A673 (cell line): ENCODE measurements around the gene RC3H2. TPM values are rescaled to one million over a fixed set of nuclear protein-coding genes. Genes with fewer than 3 reads are reported as not detected.
"Not testable (repeated sequence)": the region's sequence is repeated elsewhere in the genome, so short reads cannot be mapped to it uniquely, and the experiment has no call there.

Experiments used
- BruUV-seq: library from RNA; stranded (reverse); fragments of 400-500 nt; replicated peaks from 2 replicates; lab custom pipeline; 2021; lab: Mats Ljungman, UMichigan
- CTCF ChIA-PET: fragments of 300-600 bp; sonication (Branson Sonifier 250); formaldehyde crosslinking; loops from one replicate; lab custom pipeline; 2022; ENCODE audit warnings: antibody characterized with exemption; lab: Charles Lee
- POLR2A ChIA-PET: fragments of 300-600 bp; sonication (Branson Sonifier 250); formaldehyde crosslinking; loops from one replicate; lab custom pipeline; 2022; ENCODE audit warnings: antibody characterized with exemption; ENCODE audit not compliant: low non-redundant PET; lab: Charles Lee
- DNase-seq: peaks from one replicate; pipeline ENCODE4 v3.0.0-alpha.2; 2015; ENCODE audit warnings: low spot score
- H3K27ac ChIP-seq: fragments of 200-600 bp; sonication (generic); 2 replicates; pipeline ENCODE4 v1.5.1; 2016; ENCODE audit warnings: mixed run types, low read depth, mild to moderate bottlenecking, mixed read lengths, antibody characterized with exemption, low read length; ENCODE audit not compliant: poor library complexity, severe bottlenecking
- H3K27me3 ChIP-seq: fragments of 200-600 bp; sonication (generic); replicated peaks from 2 replicates; pipeline ENCODE4 v1.6.1; 2017; ENCODE audit warnings: mixed run types, low read depth, mild to moderate bottlenecking, mixed read lengths, antibody characterized with exemption, low read length; ENCODE audit not compliant: insufficient read depth, poor library complexity
- H3K36me3 ChIP-seq: fragments of 200-600 bp; sonication (generic); 2 replicates; pipeline ENCODE4 v1.6.1; 2016; ENCODE audit warnings: mixed run types, mild to moderate bottlenecking, mixed read lengths, antibody characterized with exemption, low read length; ENCODE audit not compliant: insufficient read depth, poor library complexity, severe bottlenecking
- H3K4me1 ChIP-seq: fragments of 200-600 bp; sonication (generic); 2 replicates; pipeline ENCODE4 v1.6.1; 2017; ENCODE audit warnings: mixed run types, mild to moderate bottlenecking, mixed read lengths, antibody characterized with exemption, low read length; ENCODE audit not compliant: insufficient read depth, poor library complexity, severe bottlenecking
- H3K4me3 ChIP-seq: fragments of 200-600 bp; sonication (generic); 2 replicates; pipeline ENCODE4 v1.5.1; 2016; ENCODE audit warnings: low read depth, mixed run types, mild to moderate bottlenecking, mixed read lengths, low read length; ENCODE audit not compliant: poor library complexity, severe bottlenecking
- H3K9me3 ChIP-seq: fragments of 200-600 bp; sonication (generic); 2 replicates; pipeline ENCODE4 v1.6.1; 2016; ENCODE audit warnings: mixed run types, low read depth, mild to moderate bottlenecking, mixed read lengths, antibody characterized with exemption, low read length; ENCODE audit not compliant: poor library complexity, severe bottlenecking
- EZH2 ChIP-seq: fragments of 200-600 bp; sonication (generic); IDR thresholded peaks from 2 replicates; pipeline ENCODE4 v1.6.1; 2017; ENCODE audit warnings: borderline replicate concordance, low read depth, mild to moderate bottlenecking, mixed read lengths, antibody characterized with exemption, low read length; ENCODE audit not compliant: poor library complexity, severe bottlenecking
- intact Hi-C: fragments of 100-400 bp; cut with micrococcal nuclease; formaldehyde crosslinking; loops from one replicate; pipeline ENCODE4 v1.10.0; 2022; ENCODE audit not compliant: unreplicated experiment
- total RNA-seq: library from RNA; stranded (reverse); gene quantifications from 2 replicates; pipeline ENCODE4 v1.2.3, GENCODE V29; 2021
- TF ChIP-seq, protein P1 (sequence below): fragments of 300-800, 200-600 bp; sonication (generic); conservative IDR thresholded peaks from 2 replicates; pipeline ENCODE4 v1.5.1; 2017; ENCODE audit warnings: low read depth, mild to moderate bottlenecking, antibody characterized with exemption, low read length, moderate library complexity, mixed read lengths

The RC3H2 gene
- total RNA-seq, 1 experiment from 2014 or later = 71.1 TPM

GRCh38 chr9:122810306-122810946 is 94.7 kb downstream of the RC3H2 start:
- H3K9me3 ChIP-seq = no peaks in the 10 kb centered on the region
- no peaks in the 10 kb centered on the region for H3K36me3 ChIP-seq
- peak; percentile 86 for DNase-seq
- no peak overlapping the region for H3K4me3 ChIP-seq
- intact Hi-C loops = loop anchor here (1.0 to 10.0 kb wide), 5 partner anchors 345 to 711 kb away; no protein-coding TSS in a partner anchor
- ChIA-PET CTCF (interaction anchor here (0.8 to 1.4 kb wide), 3 partner anchors 312 to 711 kb away, joined by 3 to 5 read pairs (median 3); no protein-coding TSS in a partner anchor), POLR2A (interaction anchor here (0.6 kb wide), 1 partner anchor 346 kb away, joined by 7 read pairs; no protein-coding TSS in a partner anchor)
- no peaks in the 10 kb centered on the region for H3K27me3 ChIP-seq
- TF ChIP-seq, protein P1, sequence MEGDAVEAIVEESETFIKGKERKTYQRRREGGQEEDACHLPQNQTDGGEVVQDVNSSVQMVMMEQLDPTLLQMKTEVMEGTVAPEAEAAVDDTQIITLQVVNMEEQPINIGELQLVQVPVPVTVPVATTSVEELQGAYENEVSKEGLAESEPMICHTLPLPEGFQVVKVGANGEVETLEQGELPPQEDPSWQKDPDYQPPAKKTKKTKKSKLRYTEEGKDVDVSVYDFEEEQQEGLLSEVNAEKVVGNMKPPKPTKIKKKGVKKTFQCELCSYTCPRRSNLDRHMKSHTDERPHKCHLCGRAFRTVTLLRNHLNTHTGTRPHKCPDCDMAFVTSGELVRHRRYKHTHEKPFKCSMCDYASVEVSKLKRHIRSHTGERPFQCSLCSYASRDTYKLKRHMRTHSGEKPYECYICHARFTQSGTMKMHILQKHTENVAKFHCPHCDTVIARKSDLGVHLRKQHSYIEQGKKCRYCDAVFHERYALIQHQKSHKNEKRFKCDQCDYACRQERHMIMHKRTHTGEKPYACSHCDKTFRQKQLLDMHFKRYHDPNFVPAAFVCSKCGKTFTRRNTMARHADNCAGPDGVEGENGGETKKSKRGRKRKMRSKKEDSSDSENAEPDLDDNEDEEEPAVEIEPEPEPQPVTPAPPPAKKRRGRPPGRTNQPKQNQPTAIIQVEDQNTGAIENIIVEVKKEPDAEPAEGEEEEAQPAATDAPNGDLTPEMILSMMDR = peak; percentile 82
- no peak for TF ChIP-seq EZH2
- no TSS peak for BruUV-seq
- no peaks in the 10 kb centered on the region for H3K4me1 ChIP-seq
- no peak overlapping the region for H3K27ac ChIP-seq

DNA sequence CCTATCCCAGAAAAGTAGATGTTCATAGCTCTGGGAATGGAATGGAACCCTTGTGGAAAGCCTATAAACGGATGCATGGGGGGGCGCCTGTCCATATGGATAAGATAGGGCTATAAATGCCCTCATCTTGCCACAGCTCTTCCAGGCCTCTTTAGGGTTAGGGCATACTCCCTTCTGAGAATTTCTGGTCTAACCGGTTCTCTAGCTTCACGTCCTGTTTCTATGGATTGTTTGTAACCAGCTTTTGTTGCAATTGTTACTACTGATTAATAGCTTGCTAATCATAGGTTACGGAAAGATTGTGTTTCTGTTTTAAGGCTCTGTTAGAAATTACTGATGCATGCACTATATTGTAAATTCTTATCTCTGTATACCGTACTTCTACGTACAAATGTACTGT is 95.9 kb downstream of the RC3H2 start:
- BruUV-seq, H3K27me3 ChIP-seq, H3K36me3 ChIP-seq, CTCF ChIA-PET, H3K9me3 ChIP-seq, intact Hi-C loops, H3K4me3 ChIP-seq, POLR2A ChIA-PET, H3K4me1 ChIP-seq, DNase-seq, H3K27ac ChIP-seq: not testable (repeated sequence)

DNA sequence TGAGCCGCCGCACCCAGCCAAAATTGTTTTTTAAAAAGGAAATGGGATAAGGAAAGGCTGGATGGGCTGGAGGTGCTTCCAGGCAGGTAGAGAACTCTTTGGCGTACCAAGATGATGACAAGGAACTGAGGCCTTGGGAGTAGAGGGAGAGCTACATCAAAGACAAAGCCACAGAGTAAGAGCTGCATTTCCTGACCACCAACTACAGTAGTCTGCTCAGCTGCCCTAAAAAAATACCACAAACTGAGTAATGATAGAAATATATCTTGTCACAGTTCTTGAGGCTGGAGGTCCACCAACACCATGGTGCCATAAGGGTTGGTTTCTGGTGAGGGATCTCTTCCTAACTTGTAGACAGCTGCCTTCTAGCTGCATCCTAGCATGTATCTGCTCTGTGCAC is 97.0 kb downstream of the RC3H2 start:
- no peak overlapping the region for H3K27ac ChIP-seq
- no peaks in the 10 kb centered on the region for H3K27me3 ChIP-seq
- ChIA-PET POLR2A (no interaction called here), CTCF (interaction anchor here (0.8 kb wide), 1 partner anchor 345 kb away, joined by 3 read pairs; no protein-coding TSS in a partner anchor)
- H3K36me3 ChIP-seq = no peaks in the 10 kb centered on the region
- no peak for DNase-seq
- no peaks in the 10 kb centered on the region for H3K9me3 ChIP-seq
- no TSS peak for BruUV-seq
- intact Hi-C loops = no loop called here
- TF ChIP-seq EZH2 = no peak
- TF ChIP-seq, protein P1 = no peak
- no peaks in the 10 kb centered on the region for H3K4me1 ChIP-seq
- no peak overlapping the region for H3K4me3 ChIP-seq
